Stomach (tissue), 9 donors: ENCODE data around the gene MFSD12. TPM values are rescaled to one million over a fixed set of nuclear protein-coding genes. Genes with fewer than 3 reads are reported as not detected.

Experiments
- DNase-seq, 2 donors: peaks; one replicate each; pipeline versions ENCODE4 v3.0.0 to v3.0.0-alpha.2; 2013 to 2019
- H3K27ac ChIP-seq, 5 donors: fragments of 200-600 bp in 4 of 5; sonication (generic) in 4 of 5; one replicate each; pipeline ENCODE4 v1.5.1; 2013 to 2019; ENCODE audit warnings: mild to moderate bottlenecking in 1 of 5, moderate library complexity in 1 of 5
- H3K27me3 ChIP-seq, 3 donors: fragments of 200-600 bp; sonication (generic); one replicate each; pipeline ENCODE4 v1.5.1; 2017 to 2019; ENCODE audit warnings: mixed run types in 1 of 3
- H3K36me3 ChIP-seq, 4 donors: fragments of 200-600 bp; sonication (generic); 1 replicate in 3 of 4; 2 replicates in 1 of 4; pipeline ENCODE4 v1.5.1; 2016 to 2019
- H3K4me1 ChIP-seq, 4 donors: fragments of 200-600 bp; sonication (generic); one replicate each; pipeline ENCODE4 v1.5.1; 2016 to 2019
- H3K4me3 ChIP-seq, 4 donors: fragments of 200-600 bp; sonication (generic) in 3 of 4; one replicate each; pipeline ENCODE4 v1.5.1; 2016 to 2019; ENCODE audit warnings: mild to moderate bottlenecking in 1 of 4
- H3K9me3 ChIP-seq, 4 donors: fragments of 200-600 bp; sonication (generic); one replicate each; pipeline ENCODE4 v1.5.1; 2016 to 2019
- EP300 ChIP-seq: sonication (generic); formaldehyde crosslinking; IDR thresholded peaks from one replicate; pipeline ENCODE4 v1.6.1; 2017; ENCODE audit warnings: antibody characterized with exemption
- POLR2A ChIP-seq, 4 donors: fragments of 450-650 bp; IDR thresholded peaks; one replicate each; pipeline ENCODE4 v1.6.1; 2016; ENCODE audit warnings: antibody characterized with exemption in 4 of 4, control low read depth in 2 of 4, mild to moderate bottlenecking in 1 of 4, moderate library complexity in 1 of 4
- POLR2AphosphoS5 ChIP-seq, 3 donors: sonication (generic); formaldehyde crosslinking; IDR thresholded peaks; one replicate each; pipeline ENCODE4 v1.6.1; 2016; ENCODE audit warnings: antibody characterized with exemption in 3 of 3
- WGBS, 5 donors: extraction: QIAGEN DNeasy Blood & Tissue Kit in 3 of 5; methylation state at CpG; one replicate each; pipeline versions ENCODE4 v1.1.5 to v1.1.7; 2013 to 2018; 5-methylcytosine and 5-hydroxymethylcytosine counted together
- intact Hi-C: fragments of 100-400 bp; cut with DNase I; formaldehyde crosslinking; loops from one replicate; pipeline ENCODE4 v1.15.1; 2023; ENCODE audit warnings: low total_unique reads
- polyA plus RNA-seq, 3 donors: library from polyadenylated mRNA; stranded (reverse); fragments of 200-250 nt; gene quantifications; one replicate each; pipeline ENCODE4 v1.2.3, GENCODE V29; 2013
- total RNA-seq, 5 donors: library from RNA; depleted of rRNA; stranded (reverse); fragments of >200 nt; gene quantifications; one replicate each; pipeline versions ENCODE4 v1.1.0 to v1.2.3, GENCODE V29; 2014 to 2016
- TF ChIP-seq, protein P1 (sequence below), 7 experiments: fragments of 450-650 bp in 4 of 7; fragments of 200-600 bp in 3 of 7; sonication (generic) in 3 of 7; IDR thresholded peaks; one replicate each; pipeline ENCODE4 v1.5.1; 2016 to 2019; ENCODE audit warnings: antibody characterized with exemption in 7 of 7, control low read depth in 2 of 7, mild to moderate bottlenecking in 1 of 7
- donor health status: healthy with polysubstance abuse.
- donor health status: Bipolar disorder and iron deficiency.
- donor health status: healthy.

MFSD12 gene
- total and polyA plus RNA-seq, 8 donors: 0.58 to 96.4 (median 34.8) TPM

GRCh38 chr19:3517638-3518037, 39.7 kb downstream of the MFSD12 start:
- Histone ChIP-seq H3K4me1 (peaks cover 19 to 69% (median 38%) of the 10 kb centered on the region in 4 donors), H3K9me3 (no peaks in the 10 kb centered on the region), H3K4me3 (no peak overlapping the region), H3K36me3 (peaks cover 0 to 46% (median 43%) of the 10 kb centered on the region in 4 donors), H3K27me3 (no peaks in the 10 kb centered on the region), H3K27ac (no peak overlapping the region)
- 75 to 91% (median 77%) methylated on average over 2 of the region's 2 CpGs for WGBS, 5 donors
- no peak for DNase-seq
- intact Hi-C loops: no loop called here
- TF ChIP-seq, protein P1, sequence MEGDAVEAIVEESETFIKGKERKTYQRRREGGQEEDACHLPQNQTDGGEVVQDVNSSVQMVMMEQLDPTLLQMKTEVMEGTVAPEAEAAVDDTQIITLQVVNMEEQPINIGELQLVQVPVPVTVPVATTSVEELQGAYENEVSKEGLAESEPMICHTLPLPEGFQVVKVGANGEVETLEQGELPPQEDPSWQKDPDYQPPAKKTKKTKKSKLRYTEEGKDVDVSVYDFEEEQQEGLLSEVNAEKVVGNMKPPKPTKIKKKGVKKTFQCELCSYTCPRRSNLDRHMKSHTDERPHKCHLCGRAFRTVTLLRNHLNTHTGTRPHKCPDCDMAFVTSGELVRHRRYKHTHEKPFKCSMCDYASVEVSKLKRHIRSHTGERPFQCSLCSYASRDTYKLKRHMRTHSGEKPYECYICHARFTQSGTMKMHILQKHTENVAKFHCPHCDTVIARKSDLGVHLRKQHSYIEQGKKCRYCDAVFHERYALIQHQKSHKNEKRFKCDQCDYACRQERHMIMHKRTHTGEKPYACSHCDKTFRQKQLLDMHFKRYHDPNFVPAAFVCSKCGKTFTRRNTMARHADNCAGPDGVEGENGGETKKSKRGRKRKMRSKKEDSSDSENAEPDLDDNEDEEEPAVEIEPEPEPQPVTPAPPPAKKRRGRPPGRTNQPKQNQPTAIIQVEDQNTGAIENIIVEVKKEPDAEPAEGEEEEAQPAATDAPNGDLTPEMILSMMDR (IDR thresholded peaks at IDR 0.05): no peak
- no peak for TF ChIP-seq POLR2AphosphoS5 (IDR thresholded peaks at IDR 0.05)
- TF ChIP-seq EP300: no peak
- no peak for TF ChIP-seq POLR2A (IDR thresholded peaks at IDR 0.05)

DNA sequence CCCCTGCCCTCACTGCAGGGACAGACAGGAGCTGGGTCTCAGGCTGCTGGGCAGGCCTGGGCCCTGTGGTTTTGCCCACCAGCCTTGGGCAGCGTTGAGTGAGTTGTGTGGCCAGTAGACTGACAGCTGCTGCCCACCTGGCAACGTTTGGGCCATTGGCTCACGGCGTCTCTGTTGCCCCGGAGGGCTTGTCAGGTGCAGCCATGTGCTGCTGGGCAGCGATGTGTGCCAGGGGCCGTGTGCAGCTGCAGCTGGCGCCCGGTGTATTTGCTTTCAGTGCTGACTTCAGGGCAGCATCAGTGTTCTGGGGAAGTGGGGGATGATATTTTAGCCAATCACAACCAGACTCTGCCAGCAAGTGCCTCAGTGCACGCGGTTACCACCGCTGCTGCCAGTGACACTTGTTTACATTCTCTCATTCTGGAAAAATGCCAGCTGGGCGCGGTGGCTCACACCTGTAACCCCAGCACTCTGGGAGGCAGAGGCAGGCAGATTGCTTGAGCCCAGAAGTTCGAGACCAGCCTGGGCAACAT, 40.6 kb downstream of the MFSD12 start:
- intact Hi-C loops: no loop called here
- H3K9me3 ChIP-seq: no peaks in the 10 kb centered on the region
- H3K36me3 ChIP-seq: peaks cover 0 to 44% (median 36%) of the 10 kb centered on the region in 4 donors
- 36 to 56% (median 40%) methylated on average over 10 to 15 of the region's 15 CpGs for WGBS, 5 donors
- no peak overlapping the region for H3K4me3 ChIP-seq
- DNase-seq: peak; percentile 67 to 68
- no peak for TF ChIP-seq POLR2AphosphoS5 (IDR thresholded peaks at IDR 0.05)
- TF ChIP-seq, protein P1 (IDR thresholded peaks at IDR 0.05): no peak
- no peak for TF ChIP-seq EP300
- TF ChIP-seq POLR2A (IDR thresholded peaks at IDR 0.05): no peak
- H3K27me3 ChIP-seq: no peaks in the 10 kb centered on the region
- H3K4me1 ChIP-seq: peaks cover 19 to 78% (median 46%) of the 10 kb centered on the region in 4 donors
- no peak overlapping the region for H3K27ac ChIP-seq

GRCh38 chr19:3515891-3516422, 41.4 kb downstream of the MFSD12 start:
- H3K27ac ChIP-seq: no peak overlapping the region
- no peak for DNase-seq
- intact Hi-C loops: no loop called here
- TF ChIP-seq, protein P1 (IDR thresholded peaks at IDR 0.05): no peak
- TF ChIP-seq POLR2AphosphoS5 (IDR thresholded peaks at IDR 0.05) (no peak), EP300 (no peak), POLR2A (IDR thresholded peaks at IDR 0.05) (no peak)
- H3K4me1 ChIP-seq: peaks cover 25 to 86% (median 54%) of the 10 kb centered on the region in 4 donors
- H3K4me3 ChIP-seq: no peak overlapping the region
- H3K9me3 ChIP-seq: no peaks in the 10 kb centered on the region
- 72 to 80% (median 76%) methylated on average over 15 of the region's 15 CpGs for WGBS, 5 donors
- H3K27me3 ChIP-seq: no peaks in the 10 kb centered on the region
- H3K36me3 ChIP-seq: peaks cover 0 to 43% (median 35%) of the 10 kb centered on the region in 4 donors

DNA sequence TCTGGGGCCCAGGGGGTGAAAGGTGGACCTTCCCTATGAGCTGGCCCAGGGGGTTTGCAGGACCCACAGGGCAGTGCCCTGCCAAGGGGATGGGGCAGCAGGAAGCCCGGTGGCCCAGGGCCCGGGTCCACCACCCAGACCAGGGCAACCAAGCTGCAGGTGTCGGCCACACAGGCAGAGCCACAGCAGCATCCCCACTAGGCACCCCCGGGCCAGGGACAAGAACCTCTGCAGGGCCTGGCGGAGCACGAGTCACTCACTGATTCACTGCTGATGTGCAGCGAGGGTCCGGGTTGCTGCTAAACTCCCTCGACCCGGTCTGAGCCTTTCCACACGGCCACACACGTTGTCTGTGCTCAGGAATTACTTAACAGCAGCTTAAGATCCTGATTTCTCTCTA, 42.5 kb downstream of the MFSD12 start:
- TF ChIP-seq POLR2A (IDR thresholded peaks at IDR 0.05): no peak
- H3K4me1 ChIP-seq: peaks cover 25 to 86% (median 57%) of the 10 kb centered on the region in 4 donors
- 84 to 90% (median 89%) methylated on average over 10 to 12 of the region's 12 CpGs for WGBS, 5 donors

More for the DNA sequence above, 42.5 kb downstream of the MFSD12 start:
- Histone ChIP-seq H3K4me3 (no peak overlapping the region), H3K9me3 (no peaks in the 10 kb centered on the region), H3K27ac (no peak overlapping the region), H3K36me3 (peaks cover 2 to 43% (median 36%) of the 10 kb centered on the region in 4 donors), H3K27me3 (no peaks in the 10 kb centered on the region)
- intact Hi-C loops: no loop called here
- no peak for DNase-seq
